ENCODE data around the gene GABBR2. TPM values are rescaled to one million over a fixed set of nuclear protein-coding genes. Genes with fewer than 3 reads are reported as not detected.
A peak's percentile ranks its signal among the peaks of the same experiment; 100 is the strongest.

The GABBR2 gene
- total and polyA plus RNA-seq, 9 of the 15 experiments (the other 6 are each of a cell fraction or from before 2014, with no cell fraction given): 0.15 to 1.9 (median 0.32) TPM

GRCh38 chr9:98375138-98375726 is 333.5 kb downstream of the GABBR2 start (continued):
- TF ChIP-seq MYBL2 (IDR thresholded peaks at IDR 0.05; ENCODE audit: low read depth) (no peak), MYBL2 (CRISPR knock-in tag; IDR thresholded peaks at IDR 0.05; ENCODE audit: borderline replicate concordance) (no peak), ZBTB33 (CRISPR knock-in tag; IDR thresholded peaks at IDR 0.05) (no peak), LEF1 (IDR thresholded peaks at IDR 0.05) (no peak)

GRCh38 chr9:98374385-98375051 is 334.2 kb downstream of the GABBR2 start:
- peak; percentile 90 to 97 (median 92) for DNase-seq (ENCODE audit: extremely low read depth in 1 of 4, low spot score in 3 of 4)
- no peaks in the 10 kb centered on the region for H3K9me1 ChIP-seq (ENCODE audit: control insufficient read depth, insufficient read depth, low read length)
- H3K79me2 ChIP-seq (ENCODE audit: control insufficient read depth, insufficient read depth, low read length): no peaks in the 10 kb centered on the region
- no peak overlapping the region for H3K4me3 ChIP-seq
- H3K9me3 ChIP-seq (replicated peaks; ENCODE audit: control insufficient read depth, insufficient read depth, low read depth, low read length): no peaks in the 10 kb centered on the region
- H3K9ac ChIP-seq (ENCODE audit: insufficient read depth in 1 of 2, low read depth in 2 of 2, low read length in 2 of 2): peak overlapping the region in 1 of 2 experiments; percentile 13; a peak in 1 of 4 replicates
- peak overlapping the region; percentile 83 for H2AFZ ChIP-seq (ENCODE audit: low read depth, low read length)
- in situ Hi-C loops (cut with MboI) (no loop called here), intact Hi-C loops (cut with micrococcal nuclease) (loop anchor here (2.0 kb wide), 2 partner anchors 34 to 56 kb away; no protein-coding TSS in a partner anchor)
- peak; percentile 100 for FAIRE-seq
- CTCF ChIA-PET (ENCODE audit: low intra/inter-chr PET ratio): no interaction called here
- POLR2A ChIA-PET: interaction anchor here (0.7 to 1.4 kb wide), 2 partner anchors 11 to 35 kb away, joined by 3 read pairs; no protein-coding TSS in a partner anchor
- H3K27ac ChIP-seq (ENCODE audit: extremely low read depth, low read depth, low read length): peak overlapping the region; percentile 56
- no peaks in the 10 kb centered on the region for H3K27me3 ChIP-seq (ENCODE audit: control insufficient read depth in 2 of 2, insufficient read depth in 2 of 2, low read length in 2 of 2)
- H3K4me2 ChIP-seq (ENCODE audit: insufficient read depth, low read length): peak overlapping the region; percentile 67
- H3K4me1 ChIP-seq (replicated peaks in 1 of 2; ENCODE audit: control insufficient read depth in 2 of 2, insufficient read depth in 2 of 2, low read length in 2 of 2): peaks cover 38 to 53% of the 10 kb centered on the region in 2 experiments; a peak in 4 of 5 replicates
- BruUV-seq (replicated peaks): no TSS peak
- no peaks in the 10 kb centered on the region for H3K36me3 ChIP-seq (ENCODE audit: control insufficient read depth, insufficient read depth, low read length)
- 1% methylated on average over 10 of the region's 10 CpGs for WGBS (ENCODE audit: insufficient coverage, low coverage, missing lambda C conversion rate)
- no peaks in the 10 kb centered on the region for H4K20me1 ChIP-seq (replicated peaks; ENCODE audit: control insufficient read depth, insufficient read depth, low read length)
- peak; percentile 88 for ATAC-seq
- TF ChIP-seq RNF2 (IDR thresholded peaks at IDR 0.05) (peak; percentile 85), MAFK (IDR thresholded peaks at IDR 0.05; ENCODE audit: low read length) (peak; percentile 30; the same call in 1 of the 2 replicates), BHLHE40 (IDR thresholded peaks at IDR 0.05; ENCODE audit: low read length) (peak; percentile 96), ETS1 (conservative IDR thresholded peaks at IDR 0.05; ENCODE audit: control insufficient read depth, low read depth, low read length) (peak; percentile 62; the same call in 1 of the 2 replicates), FOXK2 (conservative IDR thresholded peaks at IDR 0.05 in 1 of 2, IDR thresholded peaks at IDR 0.05 in 1 of 2; ENCODE audit: low read depth in 2 of 2) (peak; percentile 76 to 79), FOXP1 (CRISPR knock-in tag; IDR thresholded peaks at IDR 0.05) (peak; percentile 90), ZBTB5 (IDR thresholded peaks at IDR 0.05) (no peak), ILK (tag; IDR thresholded peaks at IDR 0.05; ENCODE audit: borderline replicate concordance, low read depth) (no peak), POLR2AphosphoS2 (IDR thresholded peaks at IDR 0.05; ENCODE audit: low read length) (no peak), CEBPG (CRISPR knock-in tag; IDR thresholded peaks at IDR 0.05) (no peak; the same call in none of the 2 replicates), CEBPG (tag; conservative IDR thresholded peaks at IDR 0.05 in 1 of 2, IDR thresholded peaks at IDR 0.05 in 1 of 2) (peak; percentile 16 to 42; a peak in 2 of 4 replicates)

All from K562 (cell line).